Smooth muscle cell (in vitro differentiated cells): ENCODE data around the gene PPARA. TPM values are rescaled to one million over a fixed set of nuclear protein-coding genes. Genes with fewer than 3 reads are reported as not detected.
"Not testable (repeated sequence)": the region's sequence is repeated elsewhere in the genome, so short reads cannot be mapped to it uniquely, and the experiment has no call there.

Source experiments
- DNase-seq: peaks from one replicate; lab custom pipeline; 2025; ENCODE audit not compliant: unreplicated experiment; lab: John Stamatoyannopoulos, UW
- H2AFZ ChIP-seq: fragments of 200-600 bp; sonication (generic); 2 replicates; pipeline ENCODE4 v1.6.0; 2016; ENCODE audit warnings: antibody characterized with exemption, low read depth, mild to moderate bottlenecking
- H3F3A ChIP-seq: fragments of 200-600 bp; sonication (generic); 2 replicates; pipeline ENCODE4 v1.6.0; 2017; ENCODE audit warnings: antibody characterized with exemption, low read depth
- H3K27ac ChIP-seq: fragments of 200-600 bp; sonication (generic); 2 replicates; pipeline ENCODE4 v1.5.1; 2016; ENCODE audit warnings: low read depth, mild to moderate bottlenecking
- H3K27me3 ChIP-seq: fragments of 200-600 bp; sonication (generic); 2 replicates; pipeline ENCODE4 v1.6.1; 2016; ENCODE audit warnings: low read depth, mild to moderate bottlenecking
- H3K36me3 ChIP-seq: fragments of 200-600 bp; sonication (generic); 2 replicates; pipeline ENCODE4 v1.5.1; 2016; ENCODE audit warnings: low read depth
- H3K4me1 ChIP-seq: fragments of 200-600 bp; sonication (generic); 2 replicates; pipeline ENCODE4 v1.5.1; 2016; ENCODE audit warnings: low read depth
- H3K4me2 ChIP-seq: fragments of 200-600 bp; sonication (generic); 2 replicates; pipeline ENCODE4 v1.6.0; 2016; ENCODE audit warnings: mild to moderate bottlenecking
- H3K4me3 ChIP-seq: fragments of 200-600 bp; sonication (generic); 2 replicates; pipeline ENCODE4 v1.5.1; 2016; ENCODE audit warnings: mild to moderate bottlenecking
- H3K79me2 ChIP-seq: fragments of 200-600 bp; sonication (generic); 2 replicates; pipeline ENCODE4 v1.6.0; 2016; ENCODE audit warnings: low read depth, mild to moderate bottlenecking
- H3K9ac ChIP-seq: fragments of 200-600 bp; sonication (generic); 2 replicates; pipeline ENCODE4 v1.6.0; 2016; ENCODE audit warnings: low read depth
- H3K9me3 ChIP-seq: fragments of 200-600 bp; sonication (generic); replicated peaks from 2 replicates; pipeline ENCODE4 v1.5.1; 2016; ENCODE audit warnings: low read depth
- H4K20me1 ChIP-seq: fragments of 200-600 bp; sonication (generic); 2 replicates; pipeline ENCODE4 v1.6.0; 2016; ENCODE audit warnings: low read depth
- CTCF ChIP-seq: fragments of 200-600 bp; sonication (generic); IDR thresholded peaks from 2 replicates; pipeline ENCODE4 v1.5.1; 2017; ENCODE audit warnings: borderline replicate concordance, mild to moderate bottlenecking, antibody characterized with exemption; ENCODE audit not compliant: insufficient read depth, poor library complexity, severe bottlenecking
- WGBS: methylation state at CpG from one replicate; pipeline ENCODE4 v1.1.7; 2016; ENCODE audit warnings: low lambda C conversion rate; 5-methylcytosine and 5-hydroxymethylcytosine counted together
- polyA plus RNA-seq: library from polyadenylated mRNA; unstranded; fragments of >200 nt; fragmentation: Nextera tagmentation; extraction: Ambion mirVana; gene quantifications from 2 replicates; pipeline ENCODE4 v1.2.1, GENCODE V29; 2016
- total RNA-seq: library from RNA; depleted of rRNA; stranded (reverse); fragments of >200 nt; gene quantifications from 2 replicates; pipeline ENCODE4 v1.2.3, GENCODE V29; 2014

Gene PPARA
- total and polyA plus RNA-seq, 2 experiments from 2014 or later = 9.2 to 18.0 TPM

DNA sequence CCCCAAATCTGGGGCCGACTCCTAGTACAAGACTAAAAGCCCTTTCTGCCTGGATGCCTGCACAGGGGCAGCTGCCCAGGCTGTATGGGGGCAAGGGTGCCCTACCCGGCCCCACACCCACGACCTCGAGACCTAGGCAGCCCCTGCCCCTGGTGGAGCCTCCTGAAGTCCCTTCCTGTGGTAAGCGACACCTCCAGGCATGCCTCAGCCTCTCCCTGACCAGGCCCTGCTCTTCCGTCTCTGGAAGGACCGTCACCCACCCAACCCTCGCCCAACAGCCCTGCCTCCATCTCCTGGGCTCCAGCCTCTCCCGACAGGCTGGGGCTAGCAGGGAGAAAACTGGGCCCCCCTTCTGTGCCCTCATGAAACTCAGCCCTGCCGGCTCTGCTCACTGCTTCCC lies 22.8 kb upstream of the PPARA start:
- no peak overlapping the region for H3K9ac ChIP-seq
- H3K27me3 ChIP-seq = no peaks in the 10 kb centered on the region
- no peak overlapping the region for H3K27ac ChIP-seq
- H2AFZ ChIP-seq = no peak overlapping the region
- DNase-seq = no peak
- H3K36me3 ChIP-seq = no peaks in the 10 kb centered on the region
- no peak overlapping the region for H3K4me3 ChIP-seq
- H3K4me1 ChIP-seq = no peaks in the 10 kb centered on the region
- no peaks in the 10 kb centered on the region for H3K79me2 ChIP-seq
- no peaks in the 10 kb centered on the region for H3F3A ChIP-seq
- H3K9me3 ChIP-seq = no peaks in the 10 kb centered on the region
- TF ChIP-seq CTCF = no peak
- 87% methylated on average over 6 of the region's 10 CpGs for WGBS
- no peak overlapping the region for H3K4me2 ChIP-seq
- no peaks in the 10 kb centered on the region for H4K20me1 ChIP-seq

GRCh38 chr22:46128606-46129005 lies 21.7 kb upstream of the PPARA start:
- Histone ChIP-seq H3K27me3 (no peaks in the 10 kb centered on the region), H3K4me2 (no peak overlapping the region), H3K79me2 (no peaks in the 10 kb centered on the region), H3K4me3 (no peak overlapping the region), H4K20me1 (no peaks in the 10 kb centered on the region), H3F3A (no peaks in the 10 kb centered on the region), H2AFZ (no peak overlapping the region), H3K9ac (no peak overlapping the region), H3K36me3 (no peaks in the 10 kb centered on the region), H3K9me3 (no peaks in the 10 kb centered on the region), H3K27ac (no peak overlapping the region), H3K4me1 (no peaks in the 10 kb centered on the region)
- no peak for TF ChIP-seq CTCF
- no peak for DNase-seq
- WGBS = 92% methylated on average over 12 of the region's 12 CpGs

GRCh38 chr22:46129390-46130041 lies 20.8 kb upstream of the PPARA start:
- Histone ChIP-seq H3K9ac (no peak overlapping the region), H3K36me3 (no peaks in the 10 kb centered on the region), H3K4me2 (no peak overlapping the region), H4K20me1 (no peaks in the 10 kb centered on the region), H3K4me1 (no peaks in the 10 kb centered on the region), H3K27ac (no peak overlapping the region), H3K9me3 (no peaks in the 10 kb centered on the region), H3K27me3 (no peaks in the 10 kb centered on the region), H3F3A (no peaks in the 10 kb centered on the region), H2AFZ (no peak overlapping the region), H3K79me2 (no peaks in the 10 kb centered on the region), H3K4me3 (no peak overlapping the region)
- no peak for DNase-seq
- TF ChIP-seq CTCF = no peak
- WGBS = 87% methylated on average over 23 of the region's 26 CpGs

GRCh38 chr22:46131151-46131587 lies 19.2 kb upstream of the PPARA start:
- H3K27me3 ChIP-seq = no peaks in the 10 kb centered on the region
- H3K79me2 ChIP-seq = no peaks in the 10 kb centered on the region
- H3K4me3 ChIP-seq = no peak overlapping the region
- no peak for DNase-seq
- peak; percentile 30 for TF ChIP-seq CTCF
- H3K27ac ChIP-seq = no peak overlapping the region
- H2AFZ ChIP-seq = no peak overlapping the region
- H3K9me3 ChIP-seq = no peaks in the 10 kb centered on the region
- H3K9ac ChIP-seq = no peak overlapping the region
- H3K4me1 ChIP-seq = no peaks in the 10 kb centered on the region
- WGBS = 44% methylated on average over 12 of the region's 13 CpGs
- H4K20me1 ChIP-seq = no peaks in the 10 kb centered on the region
- H3K36me3 ChIP-seq = no peaks in the 10 kb centered on the region
- no peak overlapping the region for H3K4me2 ChIP-seq
- H3F3A ChIP-seq = no peaks in the 10 kb centered on the region

DNA sequence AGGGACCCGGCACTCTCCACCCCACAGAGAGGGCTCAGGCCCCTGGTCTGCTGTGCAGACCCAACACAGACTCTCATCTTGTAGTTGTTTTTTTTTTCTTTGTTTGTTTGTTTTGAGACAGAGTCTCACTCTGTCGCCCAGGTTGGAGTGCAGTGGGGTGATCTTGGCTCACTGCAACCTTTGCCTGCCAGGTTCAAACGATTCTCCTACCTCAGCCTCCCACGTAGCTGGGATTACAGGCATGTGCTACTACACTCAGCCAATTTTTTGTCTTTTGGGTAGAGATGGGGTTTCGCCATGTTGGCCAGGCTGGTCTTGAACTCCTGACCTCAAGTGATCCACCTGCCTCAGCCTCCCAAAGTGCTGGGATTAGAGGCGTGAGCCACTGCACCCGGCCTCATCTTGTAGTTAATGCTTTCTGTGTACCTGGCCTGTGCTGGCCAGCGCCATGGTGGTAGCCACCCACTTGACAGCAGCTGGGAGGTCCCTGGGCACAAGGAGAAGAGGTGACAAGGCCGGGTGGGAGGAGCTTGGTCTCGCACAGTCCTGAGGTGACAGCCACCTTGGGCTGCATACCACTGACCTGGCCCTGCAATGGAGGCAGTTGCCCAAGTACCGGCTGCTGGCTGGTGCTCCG lies 18.0 kb upstream of the PPARA start:
- not testable (repeated sequence) for H3K4me2 ChIP-seq, H3K4me1 ChIP-seq, H2AFZ ChIP-seq, H3K27ac ChIP-seq, H3K9ac ChIP-seq, H3K4me3 ChIP-seq, H3K79me2 ChIP-seq, H4K20me1 ChIP-seq, DNase-seq, H3F3A ChIP-seq, H3K36me3 ChIP-seq, H3K27me3 ChIP-seq, H3K9me3 ChIP-seq
- WGBS = 92% methylated on average over 12 of the region's 12 CpGs
